ENCODE results near the gene PCDH15. TPM values are rescaled to one million over a fixed set of nuclear protein-coding genes. Genes with fewer than 3 reads are reported as not detected.

Gene PCDH15
- total RNA-seq, 1 donor from 2014 or later, result 21.7 TPM

- Mint-ChIP-seq H3K27me3 (ENCODE audit: low read depth) (no peaks in the 10 kb centered on the region), H3K9me3 (peaks cover under 1% of the 10 kb centered on the region), H3K27ac (ENCODE audit: unreplicated experiment) (no peak overlapping the region), H3K36me3 (ENCODE audit: low read depth) (no peaks in the 10 kb centered on the region), H3K4me3 (no peak overlapping the region), H3K4me1 (peaks cover 6% of the 10 kb centered on the region)
- TF ChIP-seq, protein P1, sequence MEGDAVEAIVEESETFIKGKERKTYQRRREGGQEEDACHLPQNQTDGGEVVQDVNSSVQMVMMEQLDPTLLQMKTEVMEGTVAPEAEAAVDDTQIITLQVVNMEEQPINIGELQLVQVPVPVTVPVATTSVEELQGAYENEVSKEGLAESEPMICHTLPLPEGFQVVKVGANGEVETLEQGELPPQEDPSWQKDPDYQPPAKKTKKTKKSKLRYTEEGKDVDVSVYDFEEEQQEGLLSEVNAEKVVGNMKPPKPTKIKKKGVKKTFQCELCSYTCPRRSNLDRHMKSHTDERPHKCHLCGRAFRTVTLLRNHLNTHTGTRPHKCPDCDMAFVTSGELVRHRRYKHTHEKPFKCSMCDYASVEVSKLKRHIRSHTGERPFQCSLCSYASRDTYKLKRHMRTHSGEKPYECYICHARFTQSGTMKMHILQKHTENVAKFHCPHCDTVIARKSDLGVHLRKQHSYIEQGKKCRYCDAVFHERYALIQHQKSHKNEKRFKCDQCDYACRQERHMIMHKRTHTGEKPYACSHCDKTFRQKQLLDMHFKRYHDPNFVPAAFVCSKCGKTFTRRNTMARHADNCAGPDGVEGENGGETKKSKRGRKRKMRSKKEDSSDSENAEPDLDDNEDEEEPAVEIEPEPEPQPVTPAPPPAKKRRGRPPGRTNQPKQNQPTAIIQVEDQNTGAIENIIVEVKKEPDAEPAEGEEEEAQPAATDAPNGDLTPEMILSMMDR (conservative IDR thresholded peaks at IDR 0.05), result no peak
- no peak for DNase-seq (ENCODE audit: low read depth, low spot score)
Observed at GRCh38 chr10:54609423-54609822, 191.6 kb downstream of the PCDH15 start.

- Mint-ChIP-seq H3K9me3 (peaks cover 6% of the 10 kb centered on the region), H3K4me3 (no peak overlapping the region), H3K4me1 (peaks cover under 1% of the 10 kb centered on the region), H3K27me3 (ENCODE audit: low read depth) (no peaks in the 10 kb centered on the region), H3K36me3 (ENCODE audit: low read depth) (no peaks in the 10 kb centered on the region), H3K27ac (ENCODE audit: unreplicated experiment) (peak overlapping the region; percentile 35)
- DNase-seq (ENCODE audit: low read depth, low spot score), result no peak
- TF ChIP-seq, protein P1 (conservative IDR thresholded peaks at IDR 0.05), result no peak
Observed at GRCh38 chr10:54607983-54608382, 193.0 kb downstream of the PCDH15 start.

- no peak overlapping the region for H3K27ac Mint-ChIP-seq (ENCODE audit: unreplicated experiment)
- H3K36me3 Mint-ChIP-seq (ENCODE audit: low read depth), result peaks cover 3% of the 10 kb centered on the region
- H3K4me1 Mint-ChIP-seq, result no peaks in the 10 kb centered on the region
- H3K9me3 Mint-ChIP-seq, result peaks cover 19% of the 10 kb centered on the region
- no peak overlapping the region for H3K4me3 Mint-ChIP-seq
- TF ChIP-seq, protein P1 (conservative IDR thresholded peaks at IDR 0.05), result no peak
- H3K27me3 Mint-ChIP-seq (ENCODE audit: low read depth), result no peaks in the 10 kb centered on the region
- DNase-seq (ENCODE audit: low read depth, low spot score), result no peak
Observed at GRCh38 chr10:54594289-54594688, 206.7 kb downstream of the PCDH15 start.

- H3K4me3 Mint-ChIP-seq, result no peak overlapping the region
- DNase-seq (ENCODE audit: low read depth, low spot score), result no peak
- no peaks in the 10 kb centered on the region for H3K36me3 Mint-ChIP-seq (ENCODE audit: low read depth)
Observed at GRCh38 chr10:54587971-54588370, 213.1 kb downstream of the PCDH15 start.

GRCh38 chr10:54585572-54585971, 215.5 kb downstream of the PCDH15 start:
- Mint-ChIP-seq H3K4me3 (no peak overlapping the region), H3K27ac (ENCODE audit: unreplicated experiment) (no peak overlapping the region), H3K36me3 (ENCODE audit: low read depth) (no peaks in the 10 kb centered on the region), H3K9me3 (no peaks in the 10 kb centered on the region), H3K4me1 (no peaks in the 10 kb centered on the region), H3K27me3 (ENCODE audit: low read depth) (no peaks in the 10 kb centered on the region)
- DNase-seq (ENCODE audit: low read depth, low spot score), result no peak
- TF ChIP-seq, protein P1 (conservative IDR thresholded peaks at IDR 0.05), result no peak

More at GRCh38 chr10:54587971-54588370, 213.1 kb downstream of the PCDH15 start:
- H3K27me3 Mint-ChIP-seq (ENCODE audit: low read depth), result no peaks in the 10 kb centered on the region
- no peaks in the 10 kb centered on the region for H3K4me1 Mint-ChIP-seq
- no peak overlapping the region for H3K27ac Mint-ChIP-seq (ENCODE audit: unreplicated experiment)
- TF ChIP-seq, protein P1 (conservative IDR thresholded peaks at IDR 0.05), result no peak
- H3K9me3 Mint-ChIP-seq, result peaks cover 2% of the 10 kb centered on the region

DNA sequence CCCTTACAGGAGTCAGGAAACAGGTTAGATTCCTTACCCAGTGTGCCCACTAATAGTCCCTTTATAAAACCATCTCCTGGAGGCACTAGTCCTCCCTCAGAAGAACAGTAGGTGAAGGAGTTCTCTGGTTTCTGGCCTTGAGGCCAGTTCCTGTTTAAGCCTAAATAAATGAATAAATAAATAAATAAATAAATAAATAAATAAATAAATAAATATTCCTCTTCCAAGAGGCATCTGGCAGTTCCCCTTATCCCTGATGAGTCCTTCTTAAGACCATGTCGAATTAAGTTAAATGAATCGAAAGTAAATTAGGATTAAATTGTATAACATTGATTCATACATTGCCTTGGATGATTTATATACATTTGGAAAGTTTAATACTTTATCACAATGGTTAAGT, 223.3 kb downstream of the PCDH15 start:
- DNase-seq (ENCODE audit: low read depth, low spot score), result no peak
- Mint-ChIP-seq H3K36me3 (ENCODE audit: low read depth) (no peaks in the 10 kb centered on the region), H3K27me3 (ENCODE audit: low read depth) (no peaks in the 10 kb centered on the region)

More for the DNA sequence above, 223.3 kb downstream of the PCDH15 start:
- Mint-ChIP-seq H3K9me3 (peaks cover 4% of the 10 kb centered on the region), H3K27ac (ENCODE audit: unreplicated experiment) (no peak overlapping the region), H3K4me3 (no peak overlapping the region), H3K4me1 (no peaks in the 10 kb centered on the region)
- TF ChIP-seq, protein P1 (conservative IDR thresholded peaks at IDR 0.05), result no peak

Data from neural crest cell (in vitro differentiated cells).